AG04450 (cell line): ENCODE data around the gene TGIF1. TPM values are rescaled to one million over a fixed set of nuclear protein-coding genes. Genes with fewer than 3 reads are reported as not detected.

Source experiments
- CTCF ChIA-PET: fragments of 300-600, 350-600 bp; formaldehyde crosslinking; extraction: SDS; loops from one replicate; lab custom pipeline; 2022; ENCODE audit warnings: antibody characterized with exemption, inconsistent platforms; lab: Charles Lee
- POLR2A ChIA-PET: fragments of 350-600 bp; formaldehyde crosslinking; extraction: SDS; loops from one replicate; lab custom pipeline; 2021; ENCODE audit warnings: antibody characterized with exemption, inconsistent platforms; lab: Yijun Ruan, JAX
- DNase-seq: peaks from one replicate; pipeline ENCODE4 v3.0.0-alpha.2; 2011; ENCODE audit warnings: low read depth, low spot score
- H3K27ac ChIP-seq: one replicate; pipeline ENCODE4 v1.5.1; 2012; ENCODE audit warnings: low read depth, low read length, control low read depth
- H3K27me3 ChIP-seq: one replicate; pipeline ENCODE4 v1.6.0; 2012; ENCODE audit warnings: low read length; ENCODE audit not compliant: control insufficient read depth, insufficient read depth
- H3K4me3 ChIP-seq: 2 replicates; pipeline ENCODE4 v1.5.1; 2011; ENCODE audit warnings: mild to moderate bottlenecking, low read depth, low read length, control low read depth
- H3K9me3 ChIP-seq: 2 replicates; pipeline ENCODE4 v1.5.1; 2012; ENCODE audit warnings: low read length; ENCODE audit not compliant: control insufficient read depth, insufficient read depth
- CTCF ChIP-seq: IDR thresholded peaks from 2 replicates; pipeline ENCODE4 v1.5.1; 2011; ENCODE audit warnings: low read depth, low read length, control low read depth, inconsistent platforms
- polyA plus RNA-seq: library from polyadenylated mRNA; depleted of rRNA; stranded (reverse); fragments of >200 nt; gene quantifications from 2 replicates; pipeline ENCODE4 v1.2.3, GENCODE V29; 2011

The TGIF1 gene
- polyA plus RNA-seq, 1 experiment = 60.6 TPM

- no peak for DNase-seq
- no peaks in the 10 kb centered on the region for H3K9me3 ChIP-seq
- no peak overlapping the region for H3K4me3 ChIP-seq
- no peak for TF ChIP-seq CTCF
- ChIA-PET POLR2A (interaction anchor here (1.0 kb wide), 2 partner anchors 16 to 27 kb away, joined by 3 read pairs; no protein-coding TSS in a partner anchor), CTCF (interaction anchor here (1.0 to 1.9 kb wide), 6 partner anchors 10 to 105 kb away, joined by 3 to 15 read pairs (median 4); no protein-coding TSS in a partner anchor)
- no peaks in the 10 kb centered on the region for H3K27me3 ChIP-seq
- no peak overlapping the region for H3K27ac ChIP-seq
Measured at GRCh38 chr18:3480827-3481573, 31.0 kb downstream of the TGIF1 start.

- H3K4me3 ChIP-seq = no peak overlapping the region
Measured at GRCh38 chr18:3481696-3482210, 31.8 kb downstream of the TGIF1 start.

DNA sequence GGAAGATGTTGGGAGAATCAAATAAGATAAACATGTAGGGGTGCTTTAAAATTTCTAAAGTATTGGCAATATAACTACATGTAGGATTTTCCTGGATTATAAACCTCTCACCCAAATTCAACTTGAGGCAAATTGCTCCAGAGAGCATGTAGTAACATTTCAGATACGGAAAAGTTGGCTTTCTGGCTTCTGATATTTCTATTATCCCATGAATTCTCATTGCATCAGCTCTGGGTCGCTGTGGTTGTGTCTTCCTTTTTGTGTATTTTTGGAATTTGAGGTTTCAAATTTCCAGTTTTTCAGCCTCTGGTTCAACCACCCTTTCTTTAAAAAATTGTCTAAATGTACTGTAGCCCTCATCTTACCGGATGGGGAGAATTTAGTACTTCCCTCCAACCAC lies 32.3 kb downstream of the TGIF1 start:
- Histone ChIP-seq H3K9me3 (no peaks in the 10 kb centered on the region), H3K27ac (no peak overlapping the region), H3K27me3 (no peaks in the 10 kb centered on the region), H3K4me3 (no peak overlapping the region)
- ChIA-PET CTCF (interaction anchor here (0.6 to 1.9 kb wide), 6 partner anchors 11 to 103 kb away, joined by 3 to 15 read pairs (median 4); no protein-coding TSS in a partner anchor), POLR2A (interaction anchor here (1.0 kb wide), 2 partner anchors 15 to 28 kb away, joined by 3 read pairs; no protein-coding TSS in a partner anchor)
- no peak for DNase-seq
- TF ChIP-seq CTCF = no peak

More at GRCh38 chr18:3481696-3482210, 31.8 kb downstream of the TGIF1 start:
- TF ChIP-seq CTCF = peak; percentile 73
- Histone ChIP-seq H3K27ac (no peak overlapping the region), H3K27me3 (no peaks in the 10 kb centered on the region), H3K9me3 (no peaks in the 10 kb centered on the region)
- ChIA-PET CTCF (interaction anchor here (0.6 to 1.9 kb wide), 7 partner anchors 11 to 104 kb away, joined by 3 to 15 read pairs (median 4); no protein-coding TSS in a partner anchor), POLR2A (interaction anchor here (1.0 kb wide), 2 partner anchors 15 to 28 kb away, joined by 3 read pairs; no protein-coding TSS in a partner anchor)
- DNase-seq = peak; percentile 13

DNA sequence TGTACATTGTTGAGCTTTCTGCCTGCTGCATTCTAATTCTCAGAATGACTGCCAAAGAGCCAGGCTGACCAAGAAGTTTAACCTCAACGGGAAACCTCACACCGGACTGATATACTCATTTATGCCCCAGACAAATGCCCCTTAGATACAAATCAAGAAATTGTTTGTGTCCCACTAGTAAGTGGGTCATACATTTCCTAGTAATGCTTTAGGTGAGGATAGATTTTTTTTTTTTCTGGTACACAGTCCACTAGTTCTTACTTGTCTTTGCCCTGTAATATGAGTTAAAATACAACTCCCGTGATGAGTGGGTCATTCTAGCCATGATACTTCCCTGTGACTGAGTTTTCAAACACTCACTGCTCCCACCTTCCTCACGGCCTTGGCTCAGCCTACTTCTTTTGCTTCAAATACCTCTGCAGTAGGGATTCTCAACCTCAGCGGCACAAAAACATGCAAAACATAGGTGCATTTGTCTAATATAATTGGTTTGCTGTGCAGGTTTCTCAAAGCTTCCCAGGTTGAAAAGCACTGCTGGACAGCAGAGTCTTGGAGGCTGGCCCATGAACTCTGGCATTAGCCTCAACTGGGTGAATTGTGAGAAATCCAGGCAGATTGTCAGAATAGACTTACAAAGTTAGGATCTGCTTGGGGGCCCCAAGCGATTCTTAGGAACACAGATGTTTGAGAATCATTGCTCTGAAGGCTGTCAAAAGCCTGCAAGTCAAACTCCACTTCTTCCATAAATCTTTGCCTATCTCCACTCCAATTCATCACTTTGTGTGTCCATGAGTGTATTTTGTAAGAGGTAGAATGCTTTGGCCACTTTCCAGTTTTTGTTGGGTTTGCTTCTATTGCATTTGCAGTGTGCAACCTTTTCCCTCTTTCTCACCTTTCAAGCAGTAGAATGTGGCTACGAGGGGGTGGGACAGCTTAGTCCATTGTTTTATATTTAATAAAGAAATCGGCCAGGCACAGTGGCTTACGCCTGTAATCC lies 35.5 kb downstream of the TGIF1 start:
- ChIA-PET POLR2A (no interaction called here), CTCF (no interaction called here)
- H3K27me3 ChIP-seq = no peaks in the 10 kb centered on the region
- H3K27ac ChIP-seq = no peak overlapping the region
- no peak for DNase-seq
- no peaks in the 10 kb centered on the region for H3K9me3 ChIP-seq
- no peak overlapping the region for H3K4me3 ChIP-seq
- TF ChIP-seq CTCF = no peak
